ENCODE data around the gene ABI3.
A peak's percentile ranks its signal among the peaks of the same experiment; 100 is the strongest.

Gene ABI3

GRCh38 chr17:49198211-49198610 lies 12.3 kb upstream of the ABI3 start:
- no peak for TF ChIP-seq CTCF (IDR thresholded peaks at IDR 0.05; ENCODE audit: borderline replicate concordance, insufficient read depth, low read depth, low read length)
- H3K4me3 ChIP-seq (ENCODE audit: low read depth, low read length): no peak overlapping the region

DNA sequence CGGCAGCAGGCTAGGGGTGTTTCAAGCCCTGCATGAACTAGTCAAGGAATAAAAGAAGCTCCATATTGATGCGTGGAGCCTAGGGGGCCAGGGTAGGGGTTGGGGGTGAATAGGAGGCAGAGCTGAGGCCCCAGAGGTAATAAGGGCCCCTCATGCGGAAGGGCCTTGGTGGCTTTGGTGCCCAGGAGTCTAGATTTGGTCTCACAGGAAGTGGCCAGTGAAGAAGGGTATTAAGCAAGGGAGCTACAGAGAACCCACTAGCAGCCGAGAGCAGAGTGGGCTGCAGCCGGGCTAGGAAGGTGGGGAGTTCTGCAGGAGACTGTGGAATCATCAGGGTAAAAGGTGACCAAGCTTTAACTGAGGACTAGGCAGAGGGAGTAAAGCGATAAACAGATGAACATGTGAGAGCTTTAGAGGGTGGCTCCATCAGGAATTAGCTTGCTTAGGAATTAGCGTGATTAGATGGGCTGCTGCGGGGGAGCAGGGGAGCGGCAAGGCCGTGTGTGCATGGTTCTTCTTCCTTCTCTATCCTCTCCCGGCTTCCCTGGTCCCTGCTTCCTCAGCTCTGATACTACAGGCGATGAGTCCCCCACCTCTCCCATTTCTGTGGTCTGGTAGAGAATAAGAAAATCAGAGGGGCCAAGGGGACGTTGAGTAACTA lies 10.0 kb upstream of the ABI3 start:
- no peak for TF ChIP-seq CTCF (IDR thresholded peaks at IDR 0.05; ENCODE audit: borderline replicate concordance, insufficient read depth, low read depth, low read length)

GRCh38 chr17:49201481-49201927 lies 9.0 kb upstream of the ABI3 start:
- no peak overlapping the region for H3K4me3 ChIP-seq (ENCODE audit: low read depth, low read length)
- no peak for TF ChIP-seq CTCF (IDR thresholded peaks at IDR 0.05; ENCODE audit: borderline replicate concordance, insufficient read depth, low read depth, low read length)

More for the DNA sequence above, 10.0 kb upstream of the ABI3 start:
- H3K4me3 ChIP-seq (ENCODE audit: low read depth, low read length): no peak overlapping the region

DNA sequence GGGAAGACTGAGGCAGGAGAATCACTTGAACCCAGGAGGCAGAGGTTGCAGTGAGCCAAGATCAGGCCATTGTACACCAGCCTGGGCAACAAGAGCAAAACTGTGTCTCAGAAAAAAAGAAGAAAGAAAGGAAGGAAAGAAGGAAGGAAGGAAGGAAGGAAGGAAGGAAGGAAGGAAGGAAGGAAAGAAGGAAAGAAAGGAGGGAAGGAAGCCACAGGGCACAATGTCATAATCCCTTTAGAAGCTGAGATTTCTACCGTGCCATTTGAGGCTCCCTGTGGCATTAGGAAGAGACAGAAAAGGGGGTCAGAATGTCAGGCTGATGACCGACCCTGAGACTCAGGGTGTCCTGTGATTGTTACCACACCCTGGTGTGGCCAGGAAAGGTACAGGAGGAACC lies 6.7 kb upstream of the ABI3 start:
- TF ChIP-seq CTCF (IDR thresholded peaks at IDR 0.05; ENCODE audit: borderline replicate concordance, insufficient read depth, low read depth, low read length): no peak
- no peak overlapping the region for H3K4me3 ChIP-seq (ENCODE audit: low read depth, low read length)

- TF ChIP-seq CTCF (IDR thresholded peaks at IDR 0.05; ENCODE audit: borderline replicate concordance, insufficient read depth, low read depth, low read length): no peak
- no peak overlapping the region for H3K4me3 ChIP-seq (ENCODE audit: low read depth, low read length)
Measured at GRCh38 chr17:49204516-49204915, 6.0 kb upstream of the ABI3 start.

DNA sequence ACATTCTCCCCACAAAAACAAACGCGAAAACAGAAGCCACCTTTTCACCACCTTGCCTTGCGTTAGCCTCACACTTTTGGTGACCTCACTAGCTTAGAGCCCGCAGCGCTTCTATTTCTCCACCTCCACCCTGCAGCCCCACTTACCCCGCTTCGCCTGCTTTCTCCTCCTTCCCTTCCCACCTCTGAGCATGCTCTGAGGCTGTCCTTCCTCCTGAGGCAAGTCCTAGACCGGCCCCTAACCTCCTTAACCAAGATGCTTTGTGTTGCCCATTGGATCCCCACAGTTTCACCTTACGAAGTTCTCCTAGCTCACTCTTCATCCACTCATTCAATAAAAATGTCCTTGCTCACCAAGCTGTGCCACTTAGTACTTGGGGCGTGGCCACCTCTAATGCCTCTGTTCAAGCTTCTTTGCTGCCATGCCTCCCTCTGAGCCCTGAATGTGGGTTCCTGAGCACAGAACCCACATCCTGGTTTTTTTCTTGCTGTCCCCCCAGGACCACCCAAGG lies 1.4 kb upstream of the ABI3 start:
- no peak for TF ChIP-seq CTCF (IDR thresholded peaks at IDR 0.05; ENCODE audit: borderline replicate concordance, insufficient read depth, low read depth, low read length)
- no peak overlapping the region for H3K4me3 ChIP-seq (ENCODE audit: low read depth, low read length)

DNA sequence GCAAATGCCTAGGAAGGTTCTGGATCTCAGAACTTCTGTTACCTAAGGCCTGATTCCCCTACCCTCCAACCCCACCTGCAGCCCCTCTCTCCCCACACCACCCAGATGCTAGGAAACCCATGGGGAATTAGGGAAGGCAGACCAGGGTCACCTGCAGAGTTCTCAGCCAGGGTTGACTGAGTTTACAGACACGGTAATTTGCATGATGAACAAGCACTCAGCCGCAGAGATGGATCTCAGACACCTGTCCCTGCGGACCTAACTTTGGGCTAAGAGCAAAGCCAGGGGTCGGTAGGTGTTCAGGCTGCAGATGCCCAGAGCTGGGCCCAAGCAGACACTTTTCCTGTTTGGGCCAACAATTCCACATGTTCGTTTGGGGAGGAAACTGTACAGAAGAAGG lies 2.9 kb downstream of the ABI3 start:
- peak overlapping the region; percentile 87 for H3K4me3 ChIP-seq (ENCODE audit: low read depth, low read length)
- no peak for TF ChIP-seq CTCF (IDR thresholded peaks at IDR 0.05; ENCODE audit: borderline replicate concordance, insufficient read depth, low read depth, low read length)
